Measurements from ENCODE around the gene ARID1B.

DNA sequence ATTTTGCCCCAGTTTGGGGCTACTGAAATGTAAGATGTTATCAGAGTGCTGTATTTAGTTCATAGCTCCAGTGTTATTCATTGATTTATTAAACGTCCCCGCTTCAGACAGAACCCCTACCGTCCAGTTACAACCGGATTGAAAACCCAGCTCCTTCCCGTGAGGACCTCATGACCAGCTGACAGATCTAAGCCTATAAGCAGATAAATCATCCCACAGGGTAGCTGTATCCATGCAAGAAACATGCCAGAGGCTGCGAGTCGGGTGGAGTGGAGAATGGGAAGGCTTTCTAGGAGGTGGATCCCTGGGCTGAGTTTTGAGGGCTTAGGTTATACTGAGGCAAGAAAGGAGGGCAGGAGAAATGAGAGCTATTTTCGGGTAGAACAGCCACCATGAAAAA lies 260.0 kb downstream of the ARID1B start:
- TF ChIP-seq, protein P1, sequence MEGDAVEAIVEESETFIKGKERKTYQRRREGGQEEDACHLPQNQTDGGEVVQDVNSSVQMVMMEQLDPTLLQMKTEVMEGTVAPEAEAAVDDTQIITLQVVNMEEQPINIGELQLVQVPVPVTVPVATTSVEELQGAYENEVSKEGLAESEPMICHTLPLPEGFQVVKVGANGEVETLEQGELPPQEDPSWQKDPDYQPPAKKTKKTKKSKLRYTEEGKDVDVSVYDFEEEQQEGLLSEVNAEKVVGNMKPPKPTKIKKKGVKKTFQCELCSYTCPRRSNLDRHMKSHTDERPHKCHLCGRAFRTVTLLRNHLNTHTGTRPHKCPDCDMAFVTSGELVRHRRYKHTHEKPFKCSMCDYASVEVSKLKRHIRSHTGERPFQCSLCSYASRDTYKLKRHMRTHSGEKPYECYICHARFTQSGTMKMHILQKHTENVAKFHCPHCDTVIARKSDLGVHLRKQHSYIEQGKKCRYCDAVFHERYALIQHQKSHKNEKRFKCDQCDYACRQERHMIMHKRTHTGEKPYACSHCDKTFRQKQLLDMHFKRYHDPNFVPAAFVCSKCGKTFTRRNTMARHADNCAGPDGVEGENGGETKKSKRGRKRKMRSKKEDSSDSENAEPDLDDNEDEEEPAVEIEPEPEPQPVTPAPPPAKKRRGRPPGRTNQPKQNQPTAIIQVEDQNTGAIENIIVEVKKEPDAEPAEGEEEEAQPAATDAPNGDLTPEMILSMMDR (IDR thresholded peaks at IDR 0.05), result no peak
- TF ChIP-seq POLR2AphosphoS5 (IDR thresholded peaks at IDR 0.05), result no peak
- TF ChIP-seq EP300 (IDR thresholded peaks at IDR 0.05), result no peak
- no peak for TF ChIP-seq POLR2A (IDR thresholded peaks at IDR 0.05)
